ENCODE data around the gene MPPED2.

Gene MPPED2

DNA sequence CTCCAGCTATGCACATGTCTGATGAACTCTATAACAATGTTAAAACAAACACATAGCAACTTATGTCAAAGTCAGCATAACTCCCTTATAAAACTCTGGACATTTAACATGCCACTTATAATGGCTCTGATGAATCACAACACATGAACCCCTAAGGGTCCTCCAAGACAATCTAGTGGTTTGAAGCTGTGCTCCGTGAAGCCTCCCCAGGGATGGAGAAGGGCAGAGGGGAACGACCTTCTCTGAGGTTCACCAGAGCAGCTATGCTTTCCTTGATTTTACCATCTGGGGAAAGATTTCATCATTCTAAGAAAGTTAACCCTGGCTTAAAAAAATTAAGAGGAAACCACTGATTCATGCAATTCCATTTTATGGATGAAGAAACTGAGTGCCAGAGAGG is 84.4 kb downstream of the MPPED2 start:
- Histone ChIP-seq H3K9me3 (no peaks in the 10 kb centered on the region), H3K36me3 (no peaks in the 10 kb centered on the region), H3K27me3 (no peaks in the 10 kb centered on the region), H3K4me1 (no peaks in the 10 kb centered on the region), H3K4me3 (ENCODE audit: low read depth, low read length) (no peak overlapping the region)
- no peak for DNase-seq
- TF ChIP-seq, protein P1, sequence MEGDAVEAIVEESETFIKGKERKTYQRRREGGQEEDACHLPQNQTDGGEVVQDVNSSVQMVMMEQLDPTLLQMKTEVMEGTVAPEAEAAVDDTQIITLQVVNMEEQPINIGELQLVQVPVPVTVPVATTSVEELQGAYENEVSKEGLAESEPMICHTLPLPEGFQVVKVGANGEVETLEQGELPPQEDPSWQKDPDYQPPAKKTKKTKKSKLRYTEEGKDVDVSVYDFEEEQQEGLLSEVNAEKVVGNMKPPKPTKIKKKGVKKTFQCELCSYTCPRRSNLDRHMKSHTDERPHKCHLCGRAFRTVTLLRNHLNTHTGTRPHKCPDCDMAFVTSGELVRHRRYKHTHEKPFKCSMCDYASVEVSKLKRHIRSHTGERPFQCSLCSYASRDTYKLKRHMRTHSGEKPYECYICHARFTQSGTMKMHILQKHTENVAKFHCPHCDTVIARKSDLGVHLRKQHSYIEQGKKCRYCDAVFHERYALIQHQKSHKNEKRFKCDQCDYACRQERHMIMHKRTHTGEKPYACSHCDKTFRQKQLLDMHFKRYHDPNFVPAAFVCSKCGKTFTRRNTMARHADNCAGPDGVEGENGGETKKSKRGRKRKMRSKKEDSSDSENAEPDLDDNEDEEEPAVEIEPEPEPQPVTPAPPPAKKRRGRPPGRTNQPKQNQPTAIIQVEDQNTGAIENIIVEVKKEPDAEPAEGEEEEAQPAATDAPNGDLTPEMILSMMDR (IDR thresholded peaks at IDR 0.05; ENCODE audit: low read depth, low read length), result no peak

DNA sequence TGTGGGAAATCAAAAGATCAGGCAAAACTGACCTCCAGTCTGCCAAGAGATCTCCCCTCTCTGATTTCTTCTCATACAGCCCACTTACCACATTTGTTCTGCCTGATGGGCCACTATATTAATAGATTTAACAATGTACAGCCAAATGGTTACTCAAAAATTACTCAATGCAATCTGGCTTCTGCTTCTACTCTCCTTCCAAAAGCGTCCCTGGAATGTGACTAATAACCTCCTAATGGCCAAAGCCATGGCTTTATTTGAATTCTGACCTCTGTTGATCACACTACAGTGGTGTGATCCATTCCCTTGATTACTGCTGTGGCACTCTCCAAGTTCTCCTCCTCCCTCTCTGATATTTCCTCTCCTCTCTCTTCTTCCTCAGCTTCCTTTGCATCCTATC is 86.2 kb downstream of the MPPED2 start:
- no peak for DNase-seq
- Histone ChIP-seq H3K4me1 (no peaks in the 10 kb centered on the region), H3K36me3 (no peaks in the 10 kb centered on the region), H3K27me3 (no peaks in the 10 kb centered on the region), H3K4me3 (ENCODE audit: low read depth, low read length) (no peak overlapping the region), H3K9me3 (no peaks in the 10 kb centered on the region)
- TF ChIP-seq, protein P1 (IDR thresholded peaks at IDR 0.05; ENCODE audit: low read depth, low read length), result no peak

DNA sequence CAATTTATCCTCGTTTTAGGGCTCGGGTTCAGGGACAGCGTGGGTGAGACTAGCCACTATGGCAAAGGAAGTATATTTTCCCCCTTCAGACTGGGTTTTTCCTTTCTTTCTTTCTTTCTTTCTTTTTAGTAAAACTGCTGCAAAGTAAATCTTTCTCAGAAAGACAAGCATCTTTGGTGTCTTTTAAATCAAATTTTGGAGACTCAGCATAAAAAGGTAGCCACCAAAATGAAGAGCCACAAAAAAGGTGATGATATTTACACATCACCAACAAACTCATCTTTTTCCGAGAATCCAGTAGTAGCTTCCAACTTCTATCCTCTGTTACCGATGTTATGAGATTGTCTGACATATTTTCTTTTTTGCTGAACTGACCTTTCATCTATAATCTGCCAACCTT is 88.6 kb downstream of the MPPED2 start:
- TF ChIP-seq, protein P1 (IDR thresholded peaks at IDR 0.05; ENCODE audit: low read depth, low read length), result no peak
- H3K4me1 ChIP-seq, result no peaks in the 10 kb centered on the region
- no peak overlapping the region for H3K4me3 ChIP-seq (ENCODE audit: low read depth, low read length)
- DNase-seq, result no peak
- H3K27me3 ChIP-seq, result no peaks in the 10 kb centered on the region
- H3K9me3 ChIP-seq, result no peaks in the 10 kb centered on the region
- H3K36me3 ChIP-seq, result no peaks in the 10 kb centered on the region

DNA sequence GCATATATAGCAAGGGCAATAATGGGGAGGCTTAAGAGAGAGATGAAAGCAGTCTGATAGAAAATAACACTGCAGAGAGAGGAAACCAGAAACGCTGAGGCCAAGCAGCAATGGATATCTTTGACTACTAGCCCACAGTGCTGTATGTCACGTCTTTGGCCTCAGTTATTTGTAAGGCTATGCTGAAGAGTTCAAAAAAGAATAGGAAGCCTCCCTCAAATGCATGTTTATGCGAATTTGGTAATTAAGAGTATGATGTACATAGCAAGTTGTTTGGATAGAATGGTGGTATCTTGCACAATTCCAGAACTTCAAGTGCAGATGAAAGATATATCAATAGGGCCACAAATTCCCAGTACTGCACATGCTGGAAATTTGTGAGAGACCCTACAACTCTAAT is 89.2 kb downstream of the MPPED2 start:
- no peaks in the 10 kb centered on the region for H3K36me3 ChIP-seq

DNA sequence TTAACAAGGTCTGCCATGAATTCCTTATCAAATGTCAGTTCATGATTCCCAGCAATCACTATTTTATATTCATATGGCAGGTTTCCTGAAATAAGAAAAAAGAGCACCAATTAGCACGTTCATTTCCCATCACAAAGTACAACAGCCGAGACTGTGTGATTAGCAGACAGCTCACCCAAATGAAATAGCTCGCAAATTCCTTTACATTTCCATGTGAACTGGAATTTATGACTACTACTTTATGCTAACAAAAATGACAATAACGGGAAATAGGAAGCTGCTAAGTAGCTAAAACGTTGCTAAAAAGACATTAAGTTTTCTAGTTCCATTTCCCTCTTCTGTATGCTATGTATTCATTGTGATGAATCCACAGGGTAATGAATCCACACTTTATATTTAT is 90.7 kb downstream of the MPPED2 start:
- TF ChIP-seq, protein P1 (IDR thresholded peaks at IDR 0.05; ENCODE audit: low read depth, low read length), result no peak
- no peaks in the 10 kb centered on the region for H3K4me1 ChIP-seq
- no peaks in the 10 kb centered on the region for H3K27me3 ChIP-seq
- DNase-seq, result no peak
- no peaks in the 10 kb centered on the region for H3K9me3 ChIP-seq
- no peak overlapping the region for H3K4me3 ChIP-seq (ENCODE audit: low read depth, low read length)
- no peaks in the 10 kb centered on the region for H3K36me3 ChIP-seq

More for the DNA sequence above, 89.2 kb downstream of the MPPED2 start:
- Histone ChIP-seq H3K9me3 (no peaks in the 10 kb centered on the region), H3K4me1 (no peaks in the 10 kb centered on the region), H3K4me3 (ENCODE audit: low read depth, low read length) (no peak overlapping the region), H3K27me3 (no peaks in the 10 kb centered on the region)
- TF ChIP-seq, protein P1 (IDR thresholded peaks at IDR 0.05; ENCODE audit: low read depth, low read length), result no peak
- no peak for DNase-seq

DNA sequence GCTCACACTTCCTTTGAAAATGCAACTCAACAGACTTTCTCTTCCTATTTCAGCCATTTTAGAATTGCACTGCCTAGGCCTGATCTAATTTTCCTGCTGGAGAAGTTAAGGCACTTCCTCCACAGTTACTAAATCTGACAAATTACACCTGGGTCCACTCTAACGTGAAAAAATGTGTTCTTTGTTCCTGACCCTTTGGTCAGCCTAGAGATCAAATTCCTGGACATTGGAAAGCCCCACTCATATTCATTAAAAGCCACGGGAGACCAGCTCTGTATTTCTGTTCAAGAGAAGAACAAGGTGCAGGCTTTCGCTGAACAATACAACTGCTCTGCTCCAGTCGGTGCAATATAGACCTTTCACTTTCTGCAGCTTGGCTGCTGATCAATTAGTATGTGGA is 96.6 kb downstream of the MPPED2 start:
- DNase-seq, result no peak
- H3K4me3 ChIP-seq (ENCODE audit: low read depth, low read length), result no peak overlapping the region
- H3K9me3 ChIP-seq, result no peaks in the 10 kb centered on the region
- H3K4me1 ChIP-seq, result no peaks in the 10 kb centered on the region
- TF ChIP-seq, protein P1 (IDR thresholded peaks at IDR 0.05; ENCODE audit: low read depth, low read length), result no peak
- H3K36me3 ChIP-seq, result no peaks in the 10 kb centered on the region
- H3K27me3 ChIP-seq, result no peaks in the 10 kb centered on the region

Data from BE2C (cell line).